GM12878 (cell line): Measurements from ENCODE around the gene PCDHGA1. TPM values are rescaled to one million over a fixed set of nuclear protein-coding genes. Genes with fewer than 3 reads are reported as not detected.

Experiments
- IRF4 ChIP-seq: IDR thresholded peaks from 2 replicates; pipeline ENCODE4 v1.6.1; 2011; ENCODE audit warnings: low read depth, low read length
- NFIC ChIP-seq: IDR thresholded peaks from 2 replicates; pipeline ENCODE4 v1.6.1; 2012; ENCODE audit warnings: low read depth, mild to moderate bottlenecking, inconsistent platforms, low read length, moderate library complexity
- NFYA ChIP-seq: IDR thresholded peaks from 2 replicates; pipeline ENCODE4 v1.6.1; 2011; ENCODE audit warnings: low read depth, mild to moderate bottlenecking, low read length, improper control_type of control experiment, borderline replicate concordance
- RELA ChIP-seq: fragments of 450-650 bp; IDR thresholded peaks from 2 replicates; pipeline ENCODE4 v1.8.0; 2014; ENCODE audit warnings: borderline replicate concordance; ENCODE audit not compliant: partially characterized antibody
- RUNX3 ChIP-seq: IDR thresholded peaks from 2 replicates; pipeline ENCODE4 v1.6.1; 2012; ENCODE audit warnings: low read length, inconsistent platforms
- STAT3 ChIP-seq: IDR thresholded peaks from 2 replicates; pipeline ENCODE4 v1.6.1; 2011; ENCODE audit warnings: low read depth, low read length, improper control_type of control experiment
- ZBED1 ChIP-seq: IDR thresholded peaks from 2 replicates; pipeline ENCODE4 v1.6.1; 2016; ENCODE audit warnings: borderline replicate concordance
- polyA plus RNA-seq, 11 experiments: library from polyadenylated mRNA; depleted of rRNA in 4 of 11; unstranded in 6 of 11; stranded (reverse) in 5 of 11; fragments of >200 nt; fragmentation: Nextera tagmentation in 4 of 11; fragmentation: Illumina TruSeq in 1 of 11; extraction: Ambion mirVana in 4 of 11; extraction: Trizol in 1 of 11; gene quantifications; 1 replicate in 1 of 11; 2 replicates in 10 of 11; pipeline versions ENCODE4 v1.2.1 to v1.2.3, GENCODE V29; 2011 to 2016; ENCODE audit warnings: inconsistent platforms in 2 of 11, missing spikeins in 2 of 11, low read depth in 1 of 11
- total RNA-seq, 4 experiments: library from RNA; depleted of rRNA in 3 of 4; stranded (reverse); fragments of >200 nt in 3 of 4; fragmentation: Illumina TruSeq in 1 of 4; extraction: Trizol in 1 of 4; gene quantifications; 2 replicates each; pipeline versions ENCODE4 v1.2.1 to v1.2.3, GENCODE V29; 2013 to 2021
- TF ChIP-seq, protein P1 (sequence below): fragments of 450-650 bp; IDR thresholded peaks from 2 replicates; pipeline ENCODE4 v1.6.1; 2018; ENCODE audit warnings: borderline replicate concordance, mild to moderate bottlenecking; ENCODE audit not compliant: partially characterized antibody
- TF ChIP-seq, protein P2 (sequence below): IDR thresholded peaks from 2 replicates; pipeline ENCODE4 v1.6.1; 2011; ENCODE audit warnings: borderline replicate concordance, low read depth, mild to moderate bottlenecking, moderate library complexity, mixed read lengths, low read length; ENCODE audit not compliant: insufficient read depth; ENCODE audit errors: extremely low read length
- TF ChIP-seq, protein P3 (sequence below): IDR thresholded peaks from 2 replicates; pipeline ENCODE4 v1.6.1; 2012; ENCODE audit warnings: low read depth, low read length, improper control_type of control experiment
- TF ChIP-seq, protein P4 (sequence below): IDR thresholded peaks from 2 replicates; pipeline ENCODE4 v1.6.1; 2011; ENCODE audit warnings: borderline replicate concordance, low read depth, mild to moderate bottlenecking, moderate library complexity, low read length; ENCODE audit not compliant: insufficient read depth, poor library complexity, severe bottlenecking
- TF ChIP-seq, protein P5 (sequence below): fragments of 450-650 bp; conservative IDR thresholded peaks from 2 replicates; pipeline ENCODE4 v1.6.1; 2017; ENCODE audit warnings: mild to moderate bottlenecking, moderate library complexity
- TF ChIP-seq, protein P6 (sequence below): IDR thresholded peaks from 2 replicates; pipeline ENCODE4 v1.6.1; 2012; ENCODE audit warnings: improper control_type of control experiment, low read depth, low read length; ENCODE audit not compliant: insufficient replicate concordance

The PCDHGA1 gene
- total and polyA plus RNA-seq, 10 of the 15 experiments (the other 5 are each of a cell fraction or from before 2014, with no cell fraction given), result 0.02 to 0.51 (median 0.19) TPM; not detected in 3

DNA sequence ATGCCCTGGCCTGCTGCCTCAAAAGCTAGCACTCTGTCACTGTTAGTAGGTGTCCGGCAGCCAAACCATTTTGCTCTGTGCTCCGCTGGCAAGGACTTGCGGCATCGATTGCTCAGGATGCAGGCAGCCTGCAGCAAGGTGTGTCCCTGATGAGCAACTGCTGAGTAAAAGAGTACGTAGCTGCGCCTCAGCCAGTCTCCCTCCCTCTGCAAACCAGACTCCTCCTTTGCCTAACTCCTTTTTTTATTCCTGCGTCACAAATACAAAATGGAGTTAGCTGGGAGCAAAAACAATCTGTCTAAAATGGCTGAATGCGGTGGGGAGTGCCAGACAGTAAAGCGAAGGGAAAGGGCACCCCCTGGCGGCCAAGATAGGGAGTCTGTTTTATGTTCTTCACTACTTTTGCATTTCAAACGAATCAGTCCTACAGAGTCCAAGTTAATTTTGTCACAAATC, 227.4 kb downstream of the PCDHGA1 start (continued):
- TF ChIP-seq, protein P1, sequence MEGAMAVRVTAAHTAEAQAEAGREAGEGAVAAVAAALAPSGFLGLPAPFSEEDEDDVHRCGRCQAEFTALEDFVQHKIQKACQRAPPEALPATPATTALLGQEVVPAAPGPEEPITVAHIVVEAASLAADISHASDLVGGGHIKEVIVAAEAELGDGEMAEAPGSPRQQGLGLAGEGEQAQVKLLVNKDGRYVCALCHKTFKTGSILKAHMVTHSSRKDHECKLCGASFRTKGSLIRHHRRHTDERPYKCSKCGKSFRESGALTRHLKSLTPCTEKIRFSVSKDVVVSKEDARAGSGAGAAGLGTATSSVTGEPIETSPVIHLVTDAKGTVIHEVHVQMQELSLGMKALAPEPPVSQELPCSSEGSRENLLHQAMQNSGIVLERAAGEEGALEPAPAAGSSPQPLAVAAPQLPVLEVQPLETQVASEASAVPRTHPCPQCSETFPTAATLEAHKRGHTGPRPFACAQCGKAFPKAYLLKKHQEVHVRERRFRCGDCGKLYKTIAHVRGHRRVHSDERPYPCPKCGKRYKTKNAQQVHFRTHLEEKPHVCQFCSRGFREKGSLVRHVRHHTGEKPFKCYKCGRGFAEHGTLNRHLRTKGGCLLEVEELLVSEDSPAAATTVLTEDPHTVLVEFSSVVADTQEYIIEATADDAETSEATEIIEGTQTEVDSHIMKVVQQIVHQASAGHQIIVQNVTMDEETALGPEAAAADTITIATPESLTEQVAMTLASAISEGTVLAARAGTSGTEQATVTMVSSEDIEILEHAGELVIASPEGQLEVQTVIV, result no peak
- TF ChIP-seq IRF4, result 0 out of 2 replicates have a peak, but pooled peaks have one; percentile 16
- TF ChIP-seq, protein P2, sequence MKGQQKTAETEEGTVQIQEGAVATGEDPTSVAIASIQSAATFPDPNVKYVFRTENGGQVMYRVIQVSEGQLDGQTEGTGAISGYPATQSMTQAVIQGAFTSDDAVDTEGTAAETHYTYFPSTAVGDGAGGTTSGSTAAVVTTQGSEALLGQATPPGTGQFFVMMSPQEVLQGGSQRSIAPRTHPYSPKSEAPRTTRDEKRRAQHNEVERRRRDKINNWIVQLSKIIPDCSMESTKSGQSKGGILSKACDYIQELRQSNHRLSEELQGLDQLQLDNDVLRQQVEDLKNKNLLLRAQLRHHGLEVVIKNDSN, result no peak
- peak; percentile 90 for TF ChIP-seq RUNX3
- peak; percentile 43 for TF ChIP-seq RELA
- TF ChIP-seq, protein P3, sequence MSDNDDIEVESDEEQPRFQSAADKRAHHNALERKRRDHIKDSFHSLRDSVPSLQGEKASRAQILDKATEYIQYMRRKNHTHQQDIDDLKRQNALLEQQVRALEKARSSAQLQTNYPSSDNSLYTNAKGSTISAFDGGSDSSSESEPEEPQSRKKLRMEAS, result no peak
- TF ChIP-seq NFYA, result no peak
- TF ChIP-seq STAT3, result no peak
- TF ChIP-seq NFIC, result no peak
- TF ChIP-seq, protein P4, sequence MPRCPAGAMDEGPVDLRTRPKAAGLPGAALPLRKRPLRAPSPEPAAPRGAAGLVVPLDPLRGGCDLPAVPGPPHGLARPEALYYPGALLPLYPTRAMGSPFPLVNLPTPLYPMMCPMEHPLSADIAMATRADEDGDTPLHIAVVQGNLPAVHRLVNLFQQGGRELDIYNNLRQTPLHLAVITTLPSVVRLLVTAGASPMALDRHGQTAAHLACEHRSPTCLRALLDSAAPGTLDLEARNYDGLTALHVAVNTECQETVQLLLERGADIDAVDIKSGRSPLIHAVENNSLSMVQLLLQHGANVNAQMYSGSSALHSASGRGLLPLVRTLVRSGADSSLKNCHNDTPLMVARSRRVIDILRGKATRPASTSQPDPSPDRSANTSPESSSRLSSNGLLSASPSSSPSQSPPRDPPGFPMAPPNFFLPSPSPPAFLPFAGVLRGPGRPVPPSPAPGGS, result peak; percentile 46
- TF ChIP-seq, protein P5, sequence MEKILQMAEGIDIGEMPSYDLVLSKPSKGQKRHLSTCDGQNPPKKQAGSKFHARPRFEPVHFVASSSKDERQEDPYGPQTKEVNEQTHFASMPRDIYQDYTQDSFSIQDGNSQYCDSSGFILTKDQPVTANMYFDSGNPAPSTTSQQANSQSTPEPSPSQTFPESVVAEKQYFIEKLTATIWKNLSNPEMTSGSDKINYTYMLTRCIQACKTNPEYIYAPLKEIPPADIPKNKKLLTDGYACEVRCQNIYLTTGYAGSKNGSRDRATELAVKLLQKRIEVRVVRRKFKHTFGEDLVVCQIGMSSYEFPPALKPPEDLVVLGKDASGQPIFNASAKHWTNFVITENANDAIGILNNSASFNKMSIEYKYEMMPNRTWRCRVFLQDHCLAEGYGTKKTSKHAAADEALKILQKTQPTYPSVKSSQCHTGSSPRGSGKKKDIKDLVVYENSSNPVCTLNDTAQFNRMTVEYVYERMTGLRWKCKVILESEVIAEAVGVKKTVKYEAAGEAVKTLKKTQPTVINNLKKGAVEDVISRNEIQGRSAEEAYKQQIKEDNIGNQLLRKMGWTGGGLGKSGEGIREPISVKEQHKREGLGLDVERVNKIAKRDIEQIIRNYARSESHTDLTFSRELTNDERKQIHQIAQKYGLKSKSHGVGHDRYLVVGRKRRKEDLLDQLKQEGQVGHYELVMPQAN, result no peak
- TF ChIP-seq, protein P6, sequence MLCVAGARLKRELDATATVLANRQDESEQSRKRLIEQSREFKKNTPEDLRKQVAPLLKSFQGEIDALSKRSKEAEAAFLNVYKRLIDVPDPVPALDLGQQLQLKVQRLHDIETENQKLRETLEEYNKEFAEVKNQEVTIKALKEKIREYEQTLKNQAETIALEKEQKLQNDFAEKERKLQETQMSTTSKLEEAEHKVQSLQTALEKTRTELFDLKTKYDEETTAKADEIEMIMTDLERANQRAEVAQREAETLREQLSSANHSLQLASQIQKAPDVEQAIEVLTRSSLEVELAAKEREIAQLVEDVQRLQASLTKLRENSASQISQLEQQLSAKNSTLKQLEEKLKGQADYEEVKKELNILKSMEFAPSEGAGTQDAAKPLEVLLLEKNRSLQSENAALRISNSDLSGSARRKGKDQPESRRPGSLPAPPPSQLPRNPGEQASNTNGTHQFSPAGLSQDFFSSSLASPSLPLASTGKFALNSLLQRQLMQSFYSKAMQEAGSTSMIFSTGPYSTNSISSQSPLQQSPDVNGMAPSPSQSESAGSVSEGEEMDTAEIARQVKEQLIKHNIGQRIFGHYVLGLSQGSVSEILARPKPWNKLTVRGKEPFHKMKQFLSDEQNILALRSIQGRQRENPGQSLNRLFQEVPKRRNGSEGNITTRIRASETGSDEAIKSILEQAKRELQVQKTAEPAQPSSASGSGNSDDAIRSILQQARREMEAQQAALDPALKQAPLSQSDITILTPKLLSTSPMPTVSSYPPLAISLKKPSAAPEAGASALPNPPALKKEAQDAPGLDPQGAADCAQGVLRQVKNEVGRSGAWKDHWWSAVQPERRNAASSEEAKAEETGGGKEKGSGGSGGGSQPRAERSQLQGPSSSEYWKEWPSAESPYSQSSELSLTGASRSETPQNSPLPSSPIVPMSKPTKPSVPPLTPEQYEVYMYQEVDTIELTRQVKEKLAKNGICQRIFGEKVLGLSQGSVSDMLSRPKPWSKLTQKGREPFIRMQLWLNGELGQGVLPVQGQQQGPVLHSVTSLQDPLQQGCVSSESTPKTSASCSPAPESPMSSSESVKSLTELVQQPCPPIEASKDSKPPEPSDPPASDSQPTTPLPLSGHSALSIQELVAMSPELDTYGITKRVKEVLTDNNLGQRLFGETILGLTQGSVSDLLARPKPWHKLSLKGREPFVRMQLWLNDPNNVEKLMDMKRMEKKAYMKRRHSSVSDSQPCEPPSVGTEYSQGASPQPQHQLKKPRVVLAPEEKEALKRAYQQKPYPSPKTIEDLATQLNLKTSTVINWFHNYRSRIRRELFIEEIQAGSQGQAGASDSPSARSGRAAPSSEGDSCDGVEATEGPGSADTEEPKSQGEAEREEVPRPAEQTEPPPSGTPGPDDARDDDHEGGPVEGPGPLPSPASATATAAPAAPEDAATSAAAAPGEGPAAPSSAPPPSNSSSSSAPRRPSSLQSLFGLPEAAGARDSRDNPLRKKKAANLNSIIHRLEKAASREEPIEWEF, result no peak
- no peak for TF ChIP-seq ZBED1
